Smooth muscle cell (in vitro differentiated cells): ENCODE results near the gene COL6A1. TPM values are rescaled to one million over a fixed set of nuclear protein-coding genes. Genes with fewer than 3 reads are reported as not detected.

Experiments
- DNase-seq: peaks from one replicate; lab custom pipeline; 2025; ENCODE audit not compliant: unreplicated experiment; lab: John Stamatoyannopoulos, UW
- H2AFZ ChIP-seq: fragments of 200-600 bp; sonication (generic); 2 replicates; pipeline ENCODE4 v1.6.0; 2016; ENCODE audit warnings: antibody characterized with exemption, low read depth, mild to moderate bottlenecking
- H3F3A ChIP-seq: fragments of 200-600 bp; sonication (generic); 2 replicates; pipeline ENCODE4 v1.6.0; 2017; ENCODE audit warnings: antibody characterized with exemption, low read depth
- H3K27ac ChIP-seq: fragments of 200-600 bp; sonication (generic); 2 replicates; pipeline ENCODE4 v1.5.1; 2016; ENCODE audit warnings: low read depth, mild to moderate bottlenecking
- H3K27me3 ChIP-seq: fragments of 200-600 bp; sonication (generic); 2 replicates; pipeline ENCODE4 v1.6.1; 2016; ENCODE audit warnings: low read depth, mild to moderate bottlenecking
- H3K36me3 ChIP-seq: fragments of 200-600 bp; sonication (generic); 2 replicates; pipeline ENCODE4 v1.5.1; 2016; ENCODE audit warnings: low read depth
- H3K4me1 ChIP-seq: fragments of 200-600 bp; sonication (generic); 2 replicates; pipeline ENCODE4 v1.5.1; 2016; ENCODE audit warnings: low read depth
- H3K4me2 ChIP-seq: fragments of 200-600 bp; sonication (generic); 2 replicates; pipeline ENCODE4 v1.6.0; 2016; ENCODE audit warnings: mild to moderate bottlenecking
- H3K4me3 ChIP-seq: fragments of 200-600 bp; sonication (generic); 2 replicates; pipeline ENCODE4 v1.5.1; 2016; ENCODE audit warnings: mild to moderate bottlenecking
- H3K79me2 ChIP-seq: fragments of 200-600 bp; sonication (generic); 2 replicates; pipeline ENCODE4 v1.6.0; 2016; ENCODE audit warnings: low read depth, mild to moderate bottlenecking
- H3K9ac ChIP-seq: fragments of 200-600 bp; sonication (generic); 2 replicates; pipeline ENCODE4 v1.6.0; 2016; ENCODE audit warnings: low read depth
- H3K9me3 ChIP-seq: fragments of 200-600 bp; sonication (generic); replicated peaks from 2 replicates; pipeline ENCODE4 v1.5.1; 2016; ENCODE audit warnings: low read depth
- H4K20me1 ChIP-seq: fragments of 200-600 bp; sonication (generic); 2 replicates; pipeline ENCODE4 v1.6.0; 2016; ENCODE audit warnings: low read depth
- WGBS: methylation state at CpG from one replicate; pipeline ENCODE4 v1.1.7; 2016; ENCODE audit warnings: low lambda C conversion rate; 5-methylcytosine and 5-hydroxymethylcytosine counted together
- polyA plus RNA-seq: library from polyadenylated mRNA; unstranded; fragments of >200 nt; fragmentation: Nextera tagmentation; extraction: Ambion mirVana; gene quantifications from 2 replicates; pipeline ENCODE4 v1.2.1, GENCODE V29; 2016
- total RNA-seq: library from RNA; depleted of rRNA; stranded (reverse); fragments of >200 nt; gene quantifications from 2 replicates; pipeline ENCODE4 v1.2.3, GENCODE V29; 2014
- TF ChIP-seq, protein P1 (sequence below): fragments of 200-600 bp; sonication (generic); IDR thresholded peaks from 2 replicates; pipeline ENCODE4 v1.5.1; 2017; ENCODE audit warnings: borderline replicate concordance, mild to moderate bottlenecking, antibody characterized with exemption; ENCODE audit not compliant: insufficient read depth, poor library complexity, severe bottlenecking

The COL6A1 gene
- total and polyA plus RNA-seq, 2 experiments from 2014 or later: 1,292 to 2,827 TPM

DNA sequence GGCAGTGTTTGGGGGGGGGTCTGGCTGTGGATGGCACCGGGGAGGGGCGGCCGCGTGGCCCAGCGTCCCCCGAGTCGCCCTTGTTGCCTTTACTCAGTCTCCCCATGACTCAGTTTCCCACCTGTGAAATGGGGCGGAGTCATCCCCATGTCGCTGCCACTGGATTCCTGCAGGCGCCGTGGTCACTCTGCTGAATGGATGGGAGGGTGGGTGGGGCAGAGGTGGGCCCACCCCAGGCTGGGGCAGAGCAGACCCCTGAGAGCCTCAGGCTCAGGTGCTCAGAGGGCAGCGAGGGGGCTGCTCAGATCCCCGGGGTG is 2.0 kb downstream of the COL6A1 start:
- peak overlapping the region; percentile 97 for H3K4me3 ChIP-seq
- TF ChIP-seq, protein P1, sequence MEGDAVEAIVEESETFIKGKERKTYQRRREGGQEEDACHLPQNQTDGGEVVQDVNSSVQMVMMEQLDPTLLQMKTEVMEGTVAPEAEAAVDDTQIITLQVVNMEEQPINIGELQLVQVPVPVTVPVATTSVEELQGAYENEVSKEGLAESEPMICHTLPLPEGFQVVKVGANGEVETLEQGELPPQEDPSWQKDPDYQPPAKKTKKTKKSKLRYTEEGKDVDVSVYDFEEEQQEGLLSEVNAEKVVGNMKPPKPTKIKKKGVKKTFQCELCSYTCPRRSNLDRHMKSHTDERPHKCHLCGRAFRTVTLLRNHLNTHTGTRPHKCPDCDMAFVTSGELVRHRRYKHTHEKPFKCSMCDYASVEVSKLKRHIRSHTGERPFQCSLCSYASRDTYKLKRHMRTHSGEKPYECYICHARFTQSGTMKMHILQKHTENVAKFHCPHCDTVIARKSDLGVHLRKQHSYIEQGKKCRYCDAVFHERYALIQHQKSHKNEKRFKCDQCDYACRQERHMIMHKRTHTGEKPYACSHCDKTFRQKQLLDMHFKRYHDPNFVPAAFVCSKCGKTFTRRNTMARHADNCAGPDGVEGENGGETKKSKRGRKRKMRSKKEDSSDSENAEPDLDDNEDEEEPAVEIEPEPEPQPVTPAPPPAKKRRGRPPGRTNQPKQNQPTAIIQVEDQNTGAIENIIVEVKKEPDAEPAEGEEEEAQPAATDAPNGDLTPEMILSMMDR: no peak
- peaks cover 64% of the 10 kb centered on the region for H3K79me2 ChIP-seq
- no peaks in the 10 kb centered on the region for H3K27me3 ChIP-seq
- peak overlapping the region; percentile 99 for H3K4me2 ChIP-seq
- H3K4me1 ChIP-seq: peaks cover 12% of the 10 kb centered on the region
- peak overlapping the region; percentile 73 for H3K27ac ChIP-seq
- H3K9me3 ChIP-seq: no peaks in the 10 kb centered on the region
- DNase-seq: no peak
- 69% methylated on average over 13 of the region's 13 CpGs for WGBS
- no peaks in the 10 kb centered on the region for H3K36me3 ChIP-seq
- H2AFZ ChIP-seq: no peak overlapping the region
- peak overlapping the region; percentile 84 for H3K9ac ChIP-seq
- H4K20me1 ChIP-seq: peaks cover 62% of the 10 kb centered on the region
- H3F3A ChIP-seq: peaks cover 35% of the 10 kb centered on the region

DNA sequence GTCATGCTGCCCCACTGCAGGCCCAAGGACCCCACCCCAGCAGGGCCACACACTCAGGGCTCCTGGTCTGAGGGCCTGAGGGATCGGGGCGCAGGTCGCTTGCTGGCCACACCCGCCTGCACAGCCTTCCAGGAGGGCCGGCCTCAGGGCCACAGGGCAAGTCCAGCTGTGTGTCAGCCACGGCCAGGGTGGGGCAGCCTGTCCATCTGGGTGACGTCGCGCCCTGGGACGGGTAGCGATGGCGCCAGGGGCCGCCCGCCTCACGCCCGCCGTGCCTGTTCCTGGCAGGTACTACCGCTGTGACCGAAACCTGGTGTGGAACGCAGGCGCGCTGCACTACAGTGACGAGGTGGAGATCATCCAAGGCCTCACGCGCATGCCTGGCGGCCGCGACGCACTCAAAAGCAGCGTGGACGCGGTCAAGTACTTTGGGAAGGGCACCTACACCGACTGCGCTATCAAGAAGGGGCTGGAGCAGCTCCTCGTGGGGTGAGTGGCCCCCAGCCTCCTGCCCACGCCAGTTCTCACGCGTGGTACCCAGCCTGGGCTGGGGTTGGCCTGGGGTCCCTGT is 2.5 kb downstream of the COL6A1 start:
- 84% methylated on average over 38 of the region's 38 CpGs for WGBS
- H3K4me3 ChIP-seq: peak overlapping the region; percentile 97
- no peaks in the 10 kb centered on the region for H3K36me3 ChIP-seq
- TF ChIP-seq, protein P1: no peak
- H3K9ac ChIP-seq: peak overlapping the region; percentile 84
- no peaks in the 10 kb centered on the region for H3K9me3 ChIP-seq
- peaks cover 12% of the 10 kb centered on the region for H3K4me1 ChIP-seq
- peak overlapping the region; percentile 70 for H3K27ac ChIP-seq
- H4K20me1 ChIP-seq: peaks cover 67% of the 10 kb centered on the region
- no peaks in the 10 kb centered on the region for H3K27me3 ChIP-seq
- peaks cover 69% of the 10 kb centered on the region for H3K79me2 ChIP-seq
- peak overlapping the region; percentile 99 for H3K4me2 ChIP-seq
- no peak for DNase-seq
- peaks cover 39% of the 10 kb centered on the region for H3F3A ChIP-seq
- H2AFZ ChIP-seq: no peak overlapping the region

DNA sequence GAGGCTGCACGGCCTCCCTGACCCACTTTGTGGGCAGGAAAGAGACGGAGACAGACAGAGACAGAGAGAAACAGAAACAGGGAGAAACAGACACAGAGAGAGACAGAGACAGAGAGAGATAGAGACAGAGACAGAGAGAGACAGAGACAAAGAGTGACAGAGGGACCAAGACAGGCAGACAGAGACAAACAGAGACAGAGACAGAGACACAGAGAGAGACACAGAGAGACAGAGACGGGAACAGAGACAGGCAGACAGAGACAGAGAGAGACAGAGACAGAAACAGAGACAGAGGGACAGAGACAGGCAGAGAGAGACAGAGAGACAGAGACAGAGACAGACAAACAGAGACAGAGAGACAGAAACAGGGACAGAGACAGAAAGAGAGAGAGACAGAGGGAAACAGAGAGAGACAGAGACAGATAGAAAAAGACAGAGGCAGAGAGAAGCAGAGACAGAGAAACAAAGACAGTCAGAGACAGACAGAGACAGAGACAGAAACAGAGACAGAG is 3.1 kb downstream of the COL6A1 start:
- Histone ChIP-seq H3K9me3 (no peaks in the 10 kb centered on the region), H3K27ac (peak overlapping the region; percentile 70), H3K4me1 (peaks cover 12% of the 10 kb centered on the region), H3K79me2 (peaks cover 74% of the 10 kb centered on the region), H4K20me1 (peaks cover 72% of the 10 kb centered on the region), H3K4me3 (peak overlapping the region; percentile 97), H3K27me3 (no peaks in the 10 kb centered on the region), H3F3A (peaks cover 38% of the 10 kb centered on the region), H3K36me3 (no peaks in the 10 kb centered on the region), H2AFZ (no peak overlapping the region), H3K4me2 (peak overlapping the region; percentile 99), H3K9ac (peak overlapping the region; percentile 54)
- TF ChIP-seq, protein P1: no peak
- no peak for DNase-seq
- WGBS: 92% methylated on average over 3 of the region's 3 CpGs
